ENCODE measurements around the gene TPRA1. TPM values are rescaled to one million over a fixed set of nuclear protein-coding genes. Genes with fewer than 3 reads are reported as not detected.
A peak's percentile ranks its signal among the peaks of the same experiment; 100 is the strongest.

TPRA1 gene
- total and polyA plus RNA-seq, 2 of the 4 experiments (the other 2 are of a cell fraction) = 17.9 to 40.1 TPM

- H4K5ac ChIP-seq (ENCODE audit: low read depth, low read length) = no peak overlapping the region; the same call in 1 of the 2 replicates
- H3K4ac ChIP-seq (ENCODE audit: low read depth, low read length) = no peak overlapping the region
- peak; percentile 60 for DNase-seq
- no peak overlapping the region for H2BK5ac ChIP-seq (ENCODE audit: low read depth, low read length, poor library complexity, severe bottlenecking)
- TF ChIP-seq FOS (IDR thresholded peaks at IDR 0.05; ENCODE audit: low read depth, low read length) (no peak), BHLHE40 (IDR thresholded peaks at IDR 0.05; ENCODE audit: low read depth, low read length) (no peak), SMC3 (IDR thresholded peaks at IDR 0.05; ENCODE audit: low read depth, low read length) (peak; percentile 49), CEBPB (IDR thresholded peaks at IDR 0.05; ENCODE audit: low read depth, low read length) (no peak), RCOR1 (IDR thresholded peaks at IDR 0.05; ENCODE audit: insufficient replicate concordance, low read length) (no peak), MAFK (IDR thresholded peaks at IDR 0.05; ENCODE audit: low read depth, low read length) (no peak), MXI1 (IDR thresholded peaks at IDR 0.05; ENCODE audit: borderline replicate concordance, low read depth, low read length) (no peak), CTCF (conservative IDR thresholded peaks at IDR 0.05; ENCODE audit: low read depth, low read length) (peak; percentile 69), USF2 (IDR thresholded peaks at IDR 0.05; ENCODE audit: low read depth, low read length) (no peak), RAD21 (IDR thresholded peaks at IDR 0.05; ENCODE audit: low read length) (peak; percentile 62)
- no peak overlapping the region for H3K4me2 ChIP-seq (ENCODE audit: low read depth, low read length)
- BruUV-seq (replicated peaks) = no TSS peak
- H2AFZ ChIP-seq (replicated peaks; ENCODE audit: low read length, poor library complexity) = peak overlapping the region; percentile 29
- POLR2A ChIA-PET (ENCODE audit: unreplicated experiment) = no interaction called here
- no peak overlapping the region for H3K56ac ChIP-seq (ENCODE audit: extremely low read depth, insufficient read depth, low read length)
- peaks cover 25% of the 10 kb centered on the region; the same call in 1 of the 2 replicates for H3K27me3 ChIP-seq (ENCODE audit: control insufficient read depth, insufficient read depth, low read length)
- H2BK15ac ChIP-seq (ENCODE audit: low read depth, low read length) = no peak overlapping the region
- H3K27ac ChIP-seq (ENCODE audit: insufficient read depth, low read length) = no peak overlapping the region
- no peaks in the 10 kb centered on the region for H3K79me1 ChIP-seq (ENCODE audit: low read depth in 1 of 2, low read length in 2 of 2)
- no peak overlapping the region for H4K91ac ChIP-seq (ENCODE audit: insufficient read depth, low read depth, low read length)
- no peak overlapping the region for H3K23ac ChIP-seq (ENCODE audit: low read depth, low read length)
- dilution Hi-C loops (cut with HindIII; ENCODE audit: low sequenced_read_pairs, unreplicated experiment) = no loop called here
- H2AK5ac ChIP-seq (ENCODE audit: low read depth, low read length) = no peak overlapping the region
- H2BK120ac ChIP-seq (ENCODE audit: low read depth, low read length) = no peak overlapping the region
- H3K9ac ChIP-seq (ENCODE audit: low read depth, low read length) = no peak overlapping the region
- H3K4me1 ChIP-seq (ENCODE audit: control insufficient read depth, insufficient read depth, low read length) = no peaks in the 10 kb centered on the region; the same call in 1 of the 2 replicates
- no peak overlapping the region for H2AK9ac ChIP-seq (replicated peaks; ENCODE audit: low read depth, low read length, poor library complexity)
- no peak overlapping the region for H2BK20ac ChIP-seq (ENCODE audit: low read depth, low read length)
- ATAC-seq (ENCODE audit: low read depth) = peak; percentile 70
- H4K8ac ChIP-seq (ENCODE audit: low read depth in 2 of 2, low read length in 2 of 2) = no peak overlapping the region
- H3K18ac ChIP-seq (ENCODE audit: low read depth, low read length) = no peak overlapping the region
- H4K20me1 ChIP-seq (ENCODE audit: insufficient read depth, low read length) = no peaks in the 10 kb centered on the region
- H3K9me3 ChIP-seq (ENCODE audit: control insufficient read depth, insufficient read depth, low read length) = no peaks in the 10 kb centered on the region
- no peak overlapping the region for H3K14ac ChIP-seq (replicated peaks; ENCODE audit: low read depth, low read length)
- CTCF ChIA-PET = interaction anchor here (0.5 to 0.7 kb wide), 2 partner anchors 30 to 104 kb away, joined by 3 read pairs; no protein-coding TSS in a partner anchor
- H3K9me1 ChIP-seq (ENCODE audit: insufficient read depth, low read length) = no peaks in the 10 kb centered on the region
- WGBS, 2 experiments (ENCODE audit: extremely low coverage in 2 of 2, insufficient read length in 1 of 2) = 27% methylated on average over 9 of the region's 10 CpGs; no CpG with 5 or more reads in 1 of the 2 experiments
- intact Hi-C loops (cut with micrococcal nuclease) = loop anchor here (1.0 to 10.0 kb wide), 4 partner anchors 539 to 1022 kb away; no protein-coding TSS in a partner anchor
- in situ Hi-C loops (cut with MboI; ENCODE audit: low sequenced_read_pairs) = loop anchor here (10.0 kb wide), 1 partner anchor 869 kb away; no protein-coding TSS in a partner anchor
- no peaks in the 10 kb centered on the region for H3K36me3 ChIP-seq (ENCODE audit: control insufficient read depth, insufficient read depth, low read length)
- H3K4me3 ChIP-seq (ENCODE audit: insufficient read depth, low read depth, low read length) = no peak overlapping the region
These were observed 46.2 kb downstream of the TPRA1 start for GRCh38 chr3:127544192-127544802.
